ENCODE measurements around the gene HACD4. TPM values are rescaled to one million over a fixed set of nuclear protein-coding genes. Genes with fewer than 3 reads are reported as not detected.

The HACD4 gene
- total RNA-seq, 1 experiment from 2014 or later: 1.2 TPM

DNA sequence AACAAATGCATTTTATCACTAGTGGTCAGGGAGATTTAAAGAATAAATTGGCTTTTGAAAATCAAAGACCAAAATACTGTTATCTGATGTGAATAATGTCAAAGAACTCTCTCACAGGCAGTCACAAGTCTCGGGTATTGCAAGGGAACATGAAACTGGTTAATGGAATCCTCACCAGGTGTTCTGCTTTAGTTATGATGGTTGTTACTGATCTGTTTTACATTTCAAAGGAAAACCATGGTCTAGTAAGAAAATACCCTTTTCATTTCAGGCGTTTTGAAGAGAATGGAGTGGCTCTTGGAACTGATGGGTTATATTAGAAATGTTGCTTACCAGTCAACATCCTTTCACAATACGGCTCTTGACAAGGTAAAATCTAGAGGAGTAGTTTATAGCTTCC, 43.4 kb downstream of the HACD4 start:
- Mint-ChIP-seq H3K27me3 (ENCODE audit: low read depth) (no peaks in the 10 kb centered on the region), H3K4me1 (peaks cover 15% of the 10 kb centered on the region), H3K4me3 (no peak overlapping the region), H3K9me3 (no peaks in the 10 kb centered on the region), H3K27ac (peak overlapping the region; percentile 2; the same call in 1 of the 2 replicates), H3K36me3 (peaks cover 20% of the 10 kb centered on the region)
- POLR2A ChIA-PET: interaction anchor here (0.6 to 0.7 kb wide), 4 partner anchors 282 to 1467 kb away, joined by 3 to 9 read pairs (median 4); no protein-coding TSS in a partner anchor
- DNase-seq (ENCODE audit: low spot score) (no peak), ATAC-seq (no peak)
- TF ChIP-seq, protein P1, sequence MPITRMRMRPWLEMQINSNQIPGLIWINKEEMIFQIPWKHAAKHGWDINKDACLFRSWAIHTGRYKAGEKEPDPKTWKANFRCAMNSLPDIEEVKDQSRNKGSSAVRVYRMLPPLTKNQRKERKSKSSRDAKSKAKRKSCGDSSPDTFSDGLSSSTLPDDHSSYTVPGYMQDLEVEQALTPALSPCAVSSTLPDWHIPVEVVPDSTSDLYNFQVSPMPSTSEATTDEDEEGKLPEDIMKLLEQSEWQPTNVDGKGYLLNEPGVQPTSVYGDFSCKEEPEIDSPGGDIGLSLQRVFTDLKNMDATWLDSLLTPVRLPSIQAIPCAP (CRISPR knock-in tag; IDR thresholded peaks at IDR 0.05): no peak
- TF ChIP-seq, protein P2, sequence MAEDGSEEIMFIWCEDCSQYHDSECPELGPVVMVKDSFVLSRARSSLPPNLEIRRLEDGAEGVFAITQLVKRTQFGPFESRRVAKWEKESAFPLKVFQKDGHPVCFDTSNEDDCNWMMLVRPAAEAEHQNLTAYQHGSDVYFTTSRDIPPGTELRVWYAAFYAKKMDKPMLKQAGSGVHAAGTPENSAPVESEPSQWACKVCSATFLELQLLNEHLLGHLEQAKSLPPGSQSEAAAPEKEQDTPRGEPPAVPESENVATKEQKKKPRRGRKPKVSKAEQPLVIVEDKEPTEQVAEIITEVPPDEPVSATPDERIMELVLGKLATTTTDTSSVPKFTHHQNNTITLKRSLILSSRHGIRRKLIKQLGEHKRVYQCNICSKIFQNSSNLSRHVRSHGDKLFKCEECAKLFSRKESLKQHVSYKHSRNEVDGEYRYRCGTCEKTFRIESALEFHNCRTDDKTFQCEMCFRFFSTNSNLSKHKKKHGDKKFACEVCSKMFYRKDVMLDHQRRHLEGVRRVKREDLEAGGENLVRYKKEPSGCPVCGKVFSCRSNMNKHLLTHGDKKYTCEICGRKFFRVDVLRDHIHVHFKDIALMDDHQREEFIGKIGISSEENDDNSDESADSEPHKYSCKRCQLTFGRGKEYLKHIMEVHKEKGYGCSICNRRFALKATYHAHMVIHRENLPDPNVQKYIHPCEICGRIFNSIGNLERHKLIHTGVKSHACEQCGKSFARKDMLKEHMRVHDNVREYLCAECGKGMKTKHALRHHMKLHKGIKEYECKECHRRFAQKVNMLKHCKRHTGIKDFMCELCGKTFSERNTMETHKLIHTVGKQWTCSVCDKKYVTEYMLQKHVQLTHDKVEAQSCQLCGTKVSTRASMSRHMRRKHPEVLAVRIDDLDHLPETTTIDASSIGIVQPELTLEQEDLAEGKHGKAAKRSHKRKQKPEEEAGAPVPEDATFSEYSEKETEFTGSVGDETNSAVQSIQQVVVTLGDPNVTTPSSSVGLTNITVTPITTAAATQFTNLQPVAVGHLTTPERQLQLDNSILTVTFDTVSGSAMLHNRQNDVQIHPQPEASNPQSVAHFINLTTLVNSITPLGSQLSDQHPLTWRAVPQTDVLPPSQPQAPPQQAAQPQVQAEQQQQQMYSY (CRISPR knock-in tag; IDR thresholded peaks at IDR 0.05): no peak
- TF ChIP-seq, protein P3, sequence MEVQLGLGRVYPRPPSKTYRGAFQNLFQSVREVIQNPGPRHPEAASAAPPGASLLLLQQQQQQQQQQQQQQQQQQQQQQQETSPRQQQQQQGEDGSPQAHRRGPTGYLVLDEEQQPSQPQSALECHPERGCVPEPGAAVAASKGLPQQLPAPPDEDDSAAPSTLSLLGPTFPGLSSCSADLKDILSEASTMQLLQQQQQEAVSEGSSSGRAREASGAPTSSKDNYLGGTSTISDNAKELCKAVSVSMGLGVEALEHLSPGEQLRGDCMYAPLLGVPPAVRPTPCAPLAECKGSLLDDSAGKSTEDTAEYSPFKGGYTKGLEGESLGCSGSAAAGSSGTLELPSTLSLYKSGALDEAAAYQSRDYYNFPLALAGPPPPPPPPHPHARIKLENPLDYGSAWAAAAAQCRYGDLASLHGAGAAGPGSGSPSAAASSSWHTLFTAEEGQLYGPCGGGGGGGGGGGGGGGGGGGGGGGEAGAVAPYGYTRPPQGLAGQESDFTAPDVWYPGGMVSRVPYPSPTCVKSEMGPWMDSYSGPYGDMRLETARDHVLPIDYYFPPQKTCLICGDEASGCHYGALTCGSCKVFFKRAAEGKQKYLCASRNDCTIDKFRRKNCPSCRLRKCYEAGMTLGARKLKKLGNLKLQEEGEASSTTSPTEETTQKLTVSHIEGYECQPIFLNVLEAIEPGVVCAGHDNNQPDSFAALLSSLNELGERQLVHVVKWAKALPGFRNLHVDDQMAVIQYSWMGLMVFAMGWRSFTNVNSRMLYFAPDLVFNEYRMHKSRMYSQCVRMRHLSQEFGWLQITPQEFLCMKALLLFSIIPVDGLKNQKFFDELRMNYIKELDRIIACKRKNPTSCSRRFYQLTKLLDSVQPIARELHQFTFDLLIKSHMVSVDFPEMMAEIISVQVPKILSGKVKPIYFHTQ (CRISPR knock-in tag; IDR thresholded peaks at IDR 0.05): no peak
- no peak for TF ChIP-seq RORB (CRISPR knock-in tag; IDR thresholded peaks at IDR 0.05)
- CTCF ChIA-PET: interaction anchor here (0.5 to 0.6 kb wide), 2 partner anchors 123 to 131 kb away, joined by 3 to 4 read pairs; no protein-coding TSS in a partner anchor

DNA sequence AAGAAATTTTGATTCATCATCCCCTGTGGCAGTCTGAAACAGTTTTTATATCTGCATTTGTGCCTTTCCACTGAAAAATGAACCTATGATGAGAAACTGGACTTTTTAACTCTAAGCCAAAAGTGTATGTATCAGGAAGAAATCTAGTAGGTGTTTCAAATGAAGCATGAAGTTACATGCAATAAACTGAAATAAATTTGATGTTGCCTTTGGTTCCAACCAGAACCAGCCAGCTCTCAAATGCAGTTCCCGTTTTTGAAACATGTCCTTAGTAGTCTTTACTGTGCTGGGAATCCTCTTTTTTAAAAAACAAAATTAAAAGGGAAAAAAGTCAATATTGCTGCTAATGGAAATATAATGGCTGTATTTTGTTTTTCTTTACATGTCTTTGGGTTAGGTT, 43.9 kb downstream of the HACD4 start:
- Mint-ChIP-seq H3K4me1 (peaks cover 15% of the 10 kb centered on the region), H3K27ac (no peak overlapping the region), H3K9me3 (no peaks in the 10 kb centered on the region), H3K36me3 (peaks cover 25% of the 10 kb centered on the region), H3K27me3 (ENCODE audit: low read depth) (no peaks in the 10 kb centered on the region), H3K4me3 (no peak overlapping the region)
- CTCF ChIA-PET: no interaction called here
- no peak for ATAC-seq
- POLR2A ChIA-PET: interaction anchor here (0.7 kb wide), 1 partner anchor 650 kb away, joined by 3 read pairs; no protein-coding TSS in a partner anchor
- TF ChIP-seq SOX15 (CRISPR knock-in tag; IDR thresholded peaks at IDR 0.05) (no peak), OVOL2 (CRISPR knock-in tag; IDR thresholded peaks at IDR 0.05; ENCODE audit: borderline replicate concordance) (no peak), FOXP1 (CRISPR knock-in tag; IDR thresholded peaks at IDR 0.05; ENCODE audit: borderline replicate concordance) (no peak), ZNF263 (CRISPR knock-in tag; IDR thresholded peaks at IDR 0.05; ENCODE audit: low read depth) (no peak), NR3C1 (CRISPR knock-in tag; conservative IDR thresholded peaks at IDR 0.05; ENCODE audit: low read depth) (no peak), RORB (CRISPR knock-in tag; IDR thresholded peaks at IDR 0.05) (no peak)
- TF ChIP-seq, protein P4, sequence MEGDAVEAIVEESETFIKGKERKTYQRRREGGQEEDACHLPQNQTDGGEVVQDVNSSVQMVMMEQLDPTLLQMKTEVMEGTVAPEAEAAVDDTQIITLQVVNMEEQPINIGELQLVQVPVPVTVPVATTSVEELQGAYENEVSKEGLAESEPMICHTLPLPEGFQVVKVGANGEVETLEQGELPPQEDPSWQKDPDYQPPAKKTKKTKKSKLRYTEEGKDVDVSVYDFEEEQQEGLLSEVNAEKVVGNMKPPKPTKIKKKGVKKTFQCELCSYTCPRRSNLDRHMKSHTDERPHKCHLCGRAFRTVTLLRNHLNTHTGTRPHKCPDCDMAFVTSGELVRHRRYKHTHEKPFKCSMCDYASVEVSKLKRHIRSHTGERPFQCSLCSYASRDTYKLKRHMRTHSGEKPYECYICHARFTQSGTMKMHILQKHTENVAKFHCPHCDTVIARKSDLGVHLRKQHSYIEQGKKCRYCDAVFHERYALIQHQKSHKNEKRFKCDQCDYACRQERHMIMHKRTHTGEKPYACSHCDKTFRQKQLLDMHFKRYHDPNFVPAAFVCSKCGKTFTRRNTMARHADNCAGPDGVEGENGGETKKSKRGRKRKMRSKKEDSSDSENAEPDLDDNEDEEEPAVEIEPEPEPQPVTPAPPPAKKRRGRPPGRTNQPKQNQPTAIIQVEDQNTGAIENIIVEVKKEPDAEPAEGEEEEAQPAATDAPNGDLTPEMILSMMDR (IDR thresholded peaks at IDR 0.05): no peak
- TF ChIP-seq, protein P5, sequence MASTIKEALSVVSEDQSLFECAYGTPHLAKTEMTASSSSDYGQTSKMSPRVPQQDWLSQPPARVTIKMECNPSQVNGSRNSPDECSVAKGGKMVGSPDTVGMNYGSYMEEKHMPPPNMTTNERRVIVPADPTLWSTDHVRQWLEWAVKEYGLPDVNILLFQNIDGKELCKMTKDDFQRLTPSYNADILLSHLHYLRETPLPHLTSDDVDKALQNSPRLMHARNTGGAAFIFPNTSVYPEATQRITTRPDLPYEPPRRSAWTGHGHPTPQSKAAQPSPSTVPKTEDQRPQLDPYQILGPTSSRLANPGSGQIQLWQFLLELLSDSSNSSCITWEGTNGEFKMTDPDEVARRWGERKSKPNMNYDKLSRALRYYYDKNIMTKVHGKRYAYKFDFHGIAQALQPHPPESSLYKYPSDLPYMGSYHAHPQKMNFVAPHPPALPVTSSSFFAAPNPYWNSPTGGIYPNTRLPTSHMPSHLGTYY (CRISPR knock-in tag; IDR thresholded peaks at IDR 0.05): no peak
- TF ChIP-seq, protein P6, sequence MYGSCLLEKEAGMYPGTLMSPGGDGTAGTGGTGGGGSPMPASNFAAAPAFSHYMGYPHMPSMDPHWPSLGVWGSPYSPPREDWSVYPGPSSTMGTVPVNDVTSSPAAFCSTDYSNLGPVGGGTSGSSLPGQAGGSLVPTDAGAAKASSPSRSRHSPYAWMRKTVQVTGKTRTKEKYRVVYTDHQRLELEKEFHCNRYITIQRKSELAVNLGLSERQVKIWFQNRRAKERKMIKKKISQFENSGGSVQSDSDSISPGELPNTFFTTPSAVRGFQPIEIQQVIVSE (CRISPR knock-in tag; IDR thresholded peaks at IDR 0.05; ENCODE audit: borderline replicate concordance): no peak
- TF ChIP-seq, protein P7, sequence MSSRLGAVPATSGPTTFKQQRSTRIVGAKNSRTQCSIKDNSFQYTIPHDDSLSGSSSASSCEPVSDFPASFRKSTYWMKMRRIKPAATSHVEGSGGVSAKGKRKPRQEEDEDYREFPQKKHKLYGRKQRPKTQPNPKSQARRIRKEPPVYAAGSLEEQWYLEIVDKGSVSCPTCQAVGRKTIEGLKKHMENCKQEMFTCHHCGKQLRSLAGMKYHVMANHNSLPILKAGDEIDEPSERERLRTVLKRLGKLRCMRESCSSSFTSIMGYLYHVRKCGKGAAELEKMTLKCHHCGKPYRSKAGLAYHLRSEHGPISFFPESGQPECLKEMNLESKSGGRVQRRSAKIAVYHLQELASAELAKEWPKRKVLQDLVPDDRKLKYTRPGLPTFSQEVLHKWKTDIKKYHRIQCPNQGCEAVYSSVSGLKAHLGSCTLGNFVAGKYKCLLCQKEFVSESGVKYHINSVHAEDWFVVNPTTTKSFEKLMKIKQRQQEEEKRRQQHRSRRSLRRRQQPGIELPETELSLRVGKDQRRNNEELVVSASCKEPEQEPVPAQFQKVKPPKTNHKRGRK (CRISPR knock-in tag; IDR thresholded peaks at IDR 0.05; ENCODE audit: borderline replicate concordance): no peak
- DNase-seq (ENCODE audit: low spot score): no peak

Measured in WTC11 (cell line).